OCI-LY3 (cell line): Measurements from ENCODE around the gene TCEANC.

ENCODE experiments used
- H2AFZ ChIP-seq: fragments of 200-600, 300-600 bp; shearing (Covaris generic); 2 replicates; pipeline ENCODE4 v1.6.0; 2014; ENCODE audit warnings: antibody characterized with exemption, low read depth, low read length
- H3K27ac ChIP-seq: fragments of 200-600, 300-600 bp; sonication (generic); 2 replicates; pipeline ENCODE4 v1.5.1; 2014; ENCODE audit warnings: mild to moderate bottlenecking, low read length, moderate library complexity, mixed read lengths
- H3K27me3 ChIP-seq: fragments of 200-600, 300-600 bp; sonication (generic); 2 replicates; pipeline ENCODE4 v1.6.1; 2014; ENCODE audit warnings: low read depth, low read length, mixed read lengths
- H3K36me3 ChIP-seq: fragments of 200-600, 300-600 bp; sonication (generic); replicated peaks from 2 replicates; pipeline ENCODE3; 2014; ENCODE audit warnings: low read depth, low read length, mixed read lengths
- H3K4me1 ChIP-seq: fragments of 300-600, 200-600 bp; sonication (generic); 2 replicates; pipeline ENCODE4 v1.6.1; 2014; ENCODE audit warnings: low read length, mixed read lengths
- H3K4me2 ChIP-seq: fragments of 200-600, 300-600 bp; sonication (generic); 2 replicates; pipeline ENCODE4 v1.6.1; 2014; ENCODE audit warnings: low read length, mixed read lengths
- H3K4me3 ChIP-seq: fragments of 300-600, 200-600 bp; sonication (generic); 2 replicates; pipeline ENCODE4 v1.5.1; 2014; ENCODE audit warnings: antibody characterized with exemption, mild to moderate bottlenecking, low read length, moderate library complexity
- H3K79me2 ChIP-seq: fragments of 300-600, 200-600 bp; shearing (Covaris generic); 2 replicates; pipeline ENCODE4 v1.6.1; 2014; ENCODE audit warnings: mild to moderate bottlenecking, low read length, mixed read lengths
- H3K9ac ChIP-seq: fragments of 300-600, 200-600 bp; shearing (Covaris generic); 2 replicates; pipeline ENCODE4 v1.6.0; 2014; ENCODE audit warnings: mild to moderate bottlenecking, low read length, moderate library complexity
- H3K9me3 ChIP-seq: fragments of 200-600, 300-600 bp; shearing (Covaris generic); 2 replicates; pipeline ENCODE4 v1.6.1; 2014; ENCODE audit warnings: low read length, mixed read lengths; ENCODE audit not compliant: insufficient read depth
- H4K20me1 ChIP-seq: fragments of 200-600, 300-600 bp; sonication (generic); 2 replicates; pipeline ENCODE4 v1.6.1; 2016; ENCODE audit warnings: low read length, mixed read lengths; ENCODE audit not compliant: insufficient read depth
- EZH2phosphoT487 ChIP-seq: fragments of 200-600 bp; shearing (Covaris generic); IDR thresholded peaks from 2 replicates; pipeline ENCODE4 v1.6.1; 2018; ENCODE audit warnings: antibody characterized with exemption, mixed run types, low read depth
- TF ChIP-seq, protein P1 (sequence below): fragments of 200-600, 300-600 bp; sonication (generic); IDR thresholded peaks from 2 replicates; pipeline ENCODE4 v1.5.1; 2014; ENCODE audit warnings: antibody characterized with exemption, low read length, low read depth

TCEANC gene

DNA sequence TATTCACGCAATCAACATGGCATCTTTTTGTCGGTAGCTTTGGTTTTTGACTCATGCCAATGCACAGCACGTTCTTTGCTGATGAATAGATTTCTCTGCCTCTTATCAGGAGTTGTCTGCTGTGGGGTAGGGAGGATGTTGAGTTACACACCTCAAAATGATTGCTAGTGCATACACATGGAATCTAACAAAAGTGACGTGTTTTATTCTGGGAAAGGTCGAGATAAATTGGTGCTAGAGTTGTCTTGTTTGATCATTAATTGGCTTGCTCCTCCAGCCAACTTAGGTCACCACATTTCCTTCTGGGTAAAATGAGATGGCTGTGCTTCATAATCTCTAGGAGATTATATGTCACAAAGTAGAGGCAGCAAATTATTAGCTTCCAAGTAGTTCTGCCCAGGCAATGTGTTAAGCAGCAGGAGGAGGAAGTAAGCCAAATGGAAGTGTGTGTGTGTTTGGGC is 39.9 kb downstream of the TCEANC start:
- H3K9ac ChIP-seq = no peak overlapping the region
- no peak overlapping the region for H3K27ac ChIP-seq
- peaks cover 63% of the 10 kb centered on the region for H3K4me1 ChIP-seq
- peaks cover 51% of the 10 kb centered on the region for H4K20me1 ChIP-seq
- H3K36me3 ChIP-seq = peaks cover 2% of the 10 kb centered on the region
- no peak overlapping the region for H2AFZ ChIP-seq
- no peaks in the 10 kb centered on the region for H3K27me3 ChIP-seq
- H3K79me2 ChIP-seq = peaks cover 87% of the 10 kb centered on the region
- H3K4me3 ChIP-seq = peak overlapping the region; percentile 25; the same call in 1 of the 2 replicates
- H3K9me3 ChIP-seq = no peaks in the 10 kb centered on the region
- no peak for TF ChIP-seq EZH2phosphoT487
- TF ChIP-seq, protein P1, sequence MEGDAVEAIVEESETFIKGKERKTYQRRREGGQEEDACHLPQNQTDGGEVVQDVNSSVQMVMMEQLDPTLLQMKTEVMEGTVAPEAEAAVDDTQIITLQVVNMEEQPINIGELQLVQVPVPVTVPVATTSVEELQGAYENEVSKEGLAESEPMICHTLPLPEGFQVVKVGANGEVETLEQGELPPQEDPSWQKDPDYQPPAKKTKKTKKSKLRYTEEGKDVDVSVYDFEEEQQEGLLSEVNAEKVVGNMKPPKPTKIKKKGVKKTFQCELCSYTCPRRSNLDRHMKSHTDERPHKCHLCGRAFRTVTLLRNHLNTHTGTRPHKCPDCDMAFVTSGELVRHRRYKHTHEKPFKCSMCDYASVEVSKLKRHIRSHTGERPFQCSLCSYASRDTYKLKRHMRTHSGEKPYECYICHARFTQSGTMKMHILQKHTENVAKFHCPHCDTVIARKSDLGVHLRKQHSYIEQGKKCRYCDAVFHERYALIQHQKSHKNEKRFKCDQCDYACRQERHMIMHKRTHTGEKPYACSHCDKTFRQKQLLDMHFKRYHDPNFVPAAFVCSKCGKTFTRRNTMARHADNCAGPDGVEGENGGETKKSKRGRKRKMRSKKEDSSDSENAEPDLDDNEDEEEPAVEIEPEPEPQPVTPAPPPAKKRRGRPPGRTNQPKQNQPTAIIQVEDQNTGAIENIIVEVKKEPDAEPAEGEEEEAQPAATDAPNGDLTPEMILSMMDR = no peak
- H3K4me2 ChIP-seq = peak overlapping the region; percentile 56

- Histone ChIP-seq H4K20me1 (peaks cover 51% of the 10 kb centered on the region), H3K4me2 (peak overlapping the region; percentile 56), H3K27ac (peak overlapping the region; percentile 18; the same call in 1 of the 2 replicates), H3K36me3 (peaks cover 2% of the 10 kb centered on the region), H3K4me3 (peak overlapping the region; percentile 25; the same call in 1 of the 2 replicates), H3K4me1 (peaks cover 62% of the 10 kb centered on the region), H3K9ac (peak overlapping the region; percentile 28; the same call in 1 of the 2 replicates), H3K9me3 (no peaks in the 10 kb centered on the region), H3K79me2 (peaks cover 93% of the 10 kb centered on the region), H2AFZ (no peak overlapping the region), H3K27me3 (no peaks in the 10 kb centered on the region)
- TF ChIP-seq, protein P1 = no peak
- TF ChIP-seq EZH2phosphoT487 = no peak
Measured at GRCh38 chrX:13693341-13693961, 40.5 kb downstream of the TCEANC start.

DNA sequence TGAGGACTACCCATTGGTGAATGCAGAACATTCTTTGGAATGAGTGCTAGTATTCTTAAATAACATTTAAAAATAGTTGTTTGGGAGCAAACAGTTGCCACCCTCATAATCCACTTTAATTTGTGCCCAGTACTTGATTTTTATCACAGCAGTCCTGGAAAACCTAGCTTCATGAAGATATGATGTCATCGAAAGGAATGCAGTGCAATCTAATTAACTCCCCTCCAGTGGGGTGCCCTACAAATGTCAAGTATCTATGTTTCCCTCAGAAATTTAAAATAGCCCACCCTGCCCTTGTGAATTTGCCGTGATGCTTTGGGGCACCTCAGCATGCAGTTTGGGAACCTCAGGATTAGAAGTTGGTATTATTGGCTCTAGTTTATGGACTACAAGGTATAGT is 41.4 kb downstream of the TCEANC start:
- H3K4me3 ChIP-seq = no peak overlapping the region
- no peak overlapping the region for H3K4me2 ChIP-seq
- H3K27me3 ChIP-seq = no peaks in the 10 kb centered on the region
- no peak overlapping the region for H3K9ac ChIP-seq
- no peaks in the 10 kb centered on the region for H3K9me3 ChIP-seq
- peaks cover 51% of the 10 kb centered on the region for H4K20me1 ChIP-seq
- H3K4me1 ChIP-seq = peaks cover 70% of the 10 kb centered on the region
- peaks cover 96% of the 10 kb centered on the region for H3K79me2 ChIP-seq
- H3K27ac ChIP-seq = no peak overlapping the region
- TF ChIP-seq, protein P1 = no peak
- no peak for TF ChIP-seq EZH2phosphoT487
- H2AFZ ChIP-seq = no peak overlapping the region
- H3K36me3 ChIP-seq = peaks cover 2% of the 10 kb centered on the region

DNA sequence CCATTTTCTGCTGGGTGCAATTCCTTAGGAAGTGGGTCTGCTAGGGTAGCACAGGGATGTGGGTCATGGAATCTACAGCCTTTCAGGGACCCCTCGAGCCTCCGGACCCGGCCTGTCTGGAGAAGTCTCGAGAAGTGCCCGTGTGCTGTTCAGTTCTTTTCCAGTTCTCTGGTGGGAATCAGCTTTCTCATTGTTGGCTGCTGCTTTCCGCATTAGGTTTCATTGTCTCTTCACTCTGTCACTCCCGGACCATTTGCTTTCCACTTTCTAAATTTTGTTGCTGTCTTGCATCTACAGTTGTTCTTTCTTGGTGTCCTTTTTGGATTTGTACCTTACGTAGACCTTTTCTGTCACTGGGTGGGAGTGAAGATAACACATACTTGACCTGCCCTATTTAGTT is 42.0 kb downstream of the TCEANC start:
- Histone ChIP-seq H3K4me2 (no peak overlapping the region), H3K27ac (no peak overlapping the region), H3K4me1 (peaks cover 75% of the 10 kb centered on the region)

More for the DNA sequence above, 42.0 kb downstream of the TCEANC start:
- Histone ChIP-seq H3K36me3 (peaks cover 2% of the 10 kb centered on the region), H2AFZ (no peak overlapping the region), H3K9me3 (no peaks in the 10 kb centered on the region), H3K79me2 (peaks cover 96% of the 10 kb centered on the region), H3K9ac (no peak overlapping the region), H3K27me3 (no peaks in the 10 kb centered on the region), H4K20me1 (peaks cover 53% of the 10 kb centered on the region), H3K4me3 (no peak overlapping the region)
- TF ChIP-seq, protein P1 = no peak
- no peak for TF ChIP-seq EZH2phosphoT487
